Breast epithelium (tissue), 3 donors: Measurements from ENCODE around the gene CYTH4.

ENCODE experiments used
- POLR2A ChIP-seq: fragments of 450-650 bp; IDR thresholded peaks from one replicate; pipeline ENCODE4 v1.6.1; 2016; ENCODE audit warnings: antibody characterized with exemption, mild to moderate bottlenecking, moderate library complexity
- POLR2AphosphoS5 ChIP-seq, 3 donors: sonication (generic); formaldehyde crosslinking; IDR thresholded peaks; one replicate each; pipeline ENCODE4 v1.6.1; 2017; ENCODE audit warnings: antibody characterized with exemption in 3 of 3
- TF ChIP-seq, protein P1 (sequence below), 3 donors: fragments of 450-650 bp; IDR thresholded peaks; one replicate each; pipeline ENCODE4 v1.5.1; 2016 to 2017; ENCODE audit warnings: antibody characterized with exemption in 3 of 3, mild to moderate bottlenecking in 3 of 3, moderate library complexity in 3 of 3

DNA sequence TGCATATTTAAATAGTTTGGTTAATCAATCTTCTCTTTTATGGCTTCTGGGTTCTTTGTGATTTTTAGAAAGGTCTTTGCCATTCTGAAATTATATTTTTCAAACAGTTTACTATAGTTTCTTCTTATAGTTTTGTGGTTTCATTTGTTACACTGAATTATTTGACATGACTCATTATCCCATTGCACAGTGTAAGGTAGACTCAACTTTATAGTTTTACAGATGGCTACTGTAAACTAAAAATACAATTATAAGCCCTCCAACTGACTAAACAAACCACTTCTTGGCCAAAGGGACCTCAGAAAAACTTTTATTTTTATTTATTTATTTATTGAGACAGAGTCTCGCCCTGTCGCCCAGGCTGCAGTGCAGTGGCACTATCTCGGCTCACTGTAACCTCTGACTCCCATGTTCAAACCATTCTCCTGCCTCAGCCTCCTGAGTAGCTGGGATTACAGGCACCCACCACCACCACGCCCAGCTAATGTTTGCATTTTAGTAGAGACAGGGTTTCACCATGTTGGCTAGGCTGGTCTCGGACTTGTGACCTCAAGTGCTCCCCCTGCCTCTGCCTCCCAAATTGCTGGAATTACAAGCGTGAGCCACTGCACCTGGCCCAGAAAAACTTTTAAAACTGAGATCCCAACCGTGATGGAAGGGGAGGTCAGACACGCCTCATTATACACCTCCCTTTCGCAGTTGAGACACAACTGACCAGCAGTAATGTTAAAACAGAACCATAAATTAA lies 24.1 kb upstream of the CYTH4 start:
- TF ChIP-seq, protein P1, sequence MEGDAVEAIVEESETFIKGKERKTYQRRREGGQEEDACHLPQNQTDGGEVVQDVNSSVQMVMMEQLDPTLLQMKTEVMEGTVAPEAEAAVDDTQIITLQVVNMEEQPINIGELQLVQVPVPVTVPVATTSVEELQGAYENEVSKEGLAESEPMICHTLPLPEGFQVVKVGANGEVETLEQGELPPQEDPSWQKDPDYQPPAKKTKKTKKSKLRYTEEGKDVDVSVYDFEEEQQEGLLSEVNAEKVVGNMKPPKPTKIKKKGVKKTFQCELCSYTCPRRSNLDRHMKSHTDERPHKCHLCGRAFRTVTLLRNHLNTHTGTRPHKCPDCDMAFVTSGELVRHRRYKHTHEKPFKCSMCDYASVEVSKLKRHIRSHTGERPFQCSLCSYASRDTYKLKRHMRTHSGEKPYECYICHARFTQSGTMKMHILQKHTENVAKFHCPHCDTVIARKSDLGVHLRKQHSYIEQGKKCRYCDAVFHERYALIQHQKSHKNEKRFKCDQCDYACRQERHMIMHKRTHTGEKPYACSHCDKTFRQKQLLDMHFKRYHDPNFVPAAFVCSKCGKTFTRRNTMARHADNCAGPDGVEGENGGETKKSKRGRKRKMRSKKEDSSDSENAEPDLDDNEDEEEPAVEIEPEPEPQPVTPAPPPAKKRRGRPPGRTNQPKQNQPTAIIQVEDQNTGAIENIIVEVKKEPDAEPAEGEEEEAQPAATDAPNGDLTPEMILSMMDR (IDR thresholded peaks at IDR 0.05): no peak
- TF ChIP-seq POLR2A (no peak), POLR2AphosphoS5 (IDR thresholded peaks at IDR 0.05) (no peak)
